OCI-LY3 (cell line): ENCODE data around the gene WWOX.

Source experiments
- CTCF ChIP-seq: fragments of 200-600, 300-600 bp; sonication (generic); IDR thresholded peaks from 2 replicates; pipeline ENCODE4 v1.5.1; 2014; ENCODE audit warnings: antibody characterized with exemption, low read length, low read depth
- EZH2phosphoT487 ChIP-seq: fragments of 200-600 bp; shearing (Covaris generic); IDR thresholded peaks from 2 replicates; pipeline ENCODE4 v1.6.1; 2018; ENCODE audit warnings: antibody characterized with exemption, mixed run types, low read depth

- no peak for TF ChIP-seq CTCF
- no peak for TF ChIP-seq EZH2phosphoT487
Measured at GRCh38 chr16:78256686-78257375, 157.4 kb downstream of the WWOX start.
